NCI-H2227 treated with DMSO at 0.1 percent for 48 hours (cell line): ENCODE results near the gene PCBP3.
"Not testable (repeated sequence)": the region's sequence is repeated elsewhere in the genome, so short reads cannot be mapped to it uniquely, and the experiment has no call there.

ENCODE experiments used
- DNase-seq: peaks from one replicate; lab custom pipeline; 2025; lab: John Stamatoyannopoulos, UW

The PCBP3 gene

DNA sequence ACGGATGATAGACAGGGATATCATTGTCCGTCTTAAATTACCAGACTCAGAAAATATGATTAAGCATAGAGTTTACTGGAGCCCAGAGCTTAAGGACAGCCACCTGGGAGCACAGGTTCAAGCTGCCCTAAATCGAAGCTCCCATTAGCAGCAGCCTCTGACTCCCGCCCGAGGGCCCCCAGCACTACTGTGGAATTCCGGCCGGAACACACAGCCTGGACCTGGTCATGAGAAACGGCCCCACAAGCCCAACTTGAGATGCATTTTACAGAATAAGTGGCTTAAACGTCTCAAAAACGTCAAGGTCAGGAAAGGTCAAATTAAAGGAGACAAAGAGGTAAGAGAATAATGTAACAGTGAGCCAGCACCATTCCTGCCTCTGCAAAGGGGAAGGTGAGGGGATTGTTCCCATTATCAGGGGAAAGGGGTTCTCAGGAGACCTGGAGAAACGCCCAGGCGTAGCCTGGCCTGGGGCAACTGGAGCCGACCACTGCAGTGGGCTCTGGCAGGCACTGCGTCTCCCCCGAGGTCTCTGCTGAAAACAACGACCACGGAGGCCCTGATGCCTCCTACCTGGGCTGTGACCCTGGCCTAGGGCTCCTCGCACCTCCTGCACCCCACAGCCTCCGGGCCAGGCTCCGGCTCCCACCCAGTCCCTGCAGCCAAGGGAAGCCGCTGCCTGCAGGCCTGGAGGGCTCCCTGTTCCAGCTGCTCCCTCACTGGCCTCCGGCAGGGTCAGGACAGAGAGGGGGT lies 326.6 kb downstream of the PCBP3 start:
- no peak for DNase-seq

DNA sequence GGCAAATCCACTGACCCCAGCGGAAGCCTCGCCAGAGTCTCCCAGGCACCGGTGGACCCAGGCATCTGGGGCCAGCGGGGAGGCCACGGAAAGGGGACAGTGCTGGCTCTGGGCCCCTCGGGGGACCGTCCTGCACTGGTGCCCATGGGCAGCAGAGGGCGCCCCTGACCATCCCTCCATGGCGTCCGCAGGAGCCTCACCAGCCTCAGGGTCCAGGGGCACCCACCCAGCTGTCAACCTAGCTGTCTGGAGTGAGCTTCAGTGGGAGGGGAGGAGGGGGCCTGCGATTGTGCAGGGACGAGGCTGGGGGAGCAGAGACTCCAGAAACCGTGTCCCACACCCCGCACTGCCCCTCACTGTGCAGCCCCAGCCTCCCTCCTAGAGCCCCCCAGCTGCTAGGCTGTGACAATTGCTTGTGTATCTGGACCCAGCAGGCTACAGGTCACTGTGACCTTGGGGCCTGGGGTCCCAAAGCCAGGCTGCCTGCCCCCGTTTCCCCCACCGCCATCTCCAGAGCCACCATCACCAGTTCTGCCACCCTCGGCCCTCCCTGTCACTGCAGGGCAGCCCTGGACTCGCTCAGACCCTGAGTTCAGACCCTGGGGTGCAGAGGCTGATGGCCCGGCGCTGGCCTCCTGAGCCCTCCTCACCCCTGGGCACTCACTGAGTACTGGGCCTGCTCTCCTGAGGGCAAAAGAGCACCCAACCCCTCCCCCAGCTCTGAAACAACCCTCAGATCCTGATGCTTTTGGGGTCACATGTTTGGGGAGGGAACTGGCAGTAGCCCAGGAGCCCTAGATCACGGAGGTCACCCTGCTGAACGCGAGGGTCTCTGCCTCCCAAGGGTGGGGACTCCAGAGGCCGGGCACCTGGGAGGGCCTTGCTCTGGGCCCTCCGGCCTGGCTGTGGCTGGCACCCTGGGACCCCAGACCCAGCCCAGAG lies 327.4 kb downstream of the PCBP3 start:
- DNase-seq = no peak

- no peak for DNase-seq
These were observed 328.3 kb downstream of the PCBP3 start for GRCh38 chr21:45971616-45972352.

GRCh38 chr21:45972353-45972715 lies 328.8 kb downstream of the PCBP3 start:
- DNase-seq = no peak

DNA sequence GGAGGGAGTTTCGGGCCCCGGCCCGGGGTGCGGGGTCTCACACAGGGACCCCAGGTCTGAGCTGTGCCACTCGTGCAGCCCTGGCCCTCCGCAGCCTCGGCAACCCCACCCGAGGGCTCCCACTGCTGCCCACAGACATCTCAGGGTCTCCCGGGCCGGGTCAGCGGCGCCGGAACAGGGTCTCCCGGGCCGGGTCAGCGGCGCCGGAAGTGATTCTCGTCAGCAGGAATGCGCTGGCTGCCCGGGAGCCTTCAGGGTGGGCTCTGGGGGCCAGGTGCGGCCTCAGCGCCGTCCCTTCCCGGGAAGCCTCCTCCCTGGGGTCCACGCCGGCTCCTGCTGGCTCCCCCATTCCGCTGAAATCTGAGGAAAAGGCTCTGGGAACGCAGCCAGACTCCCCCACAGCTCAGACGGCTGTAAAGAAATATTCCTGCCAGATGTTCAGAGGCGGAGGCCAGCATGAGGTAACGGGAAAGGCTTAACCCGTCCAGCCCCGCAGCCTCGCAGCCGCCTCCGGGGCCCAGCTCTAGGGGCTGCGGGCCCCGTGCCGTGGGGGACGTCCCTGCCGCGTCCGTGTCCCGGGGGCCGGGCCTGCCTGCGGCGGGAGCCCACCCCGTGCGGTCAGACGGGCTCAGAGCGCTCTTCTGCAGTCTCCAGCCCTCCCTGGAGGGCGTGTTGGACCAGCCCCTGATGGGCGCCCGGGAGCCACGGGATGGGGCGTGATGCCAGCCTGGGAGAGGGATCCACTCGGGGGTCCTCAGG lies 329.4 kb downstream of the PCBP3 start:
- peak; percentile 54 for DNase-seq

GRCh38 chr21:45973475-45974072 lies 330.0 kb downstream of the PCBP3 start:
- peak; percentile 52 for DNase-seq

GRCh38 chr21:45974073-45975019 lies 330.8 kb downstream of the PCBP3 start:
- no peak for DNase-seq

DNA sequence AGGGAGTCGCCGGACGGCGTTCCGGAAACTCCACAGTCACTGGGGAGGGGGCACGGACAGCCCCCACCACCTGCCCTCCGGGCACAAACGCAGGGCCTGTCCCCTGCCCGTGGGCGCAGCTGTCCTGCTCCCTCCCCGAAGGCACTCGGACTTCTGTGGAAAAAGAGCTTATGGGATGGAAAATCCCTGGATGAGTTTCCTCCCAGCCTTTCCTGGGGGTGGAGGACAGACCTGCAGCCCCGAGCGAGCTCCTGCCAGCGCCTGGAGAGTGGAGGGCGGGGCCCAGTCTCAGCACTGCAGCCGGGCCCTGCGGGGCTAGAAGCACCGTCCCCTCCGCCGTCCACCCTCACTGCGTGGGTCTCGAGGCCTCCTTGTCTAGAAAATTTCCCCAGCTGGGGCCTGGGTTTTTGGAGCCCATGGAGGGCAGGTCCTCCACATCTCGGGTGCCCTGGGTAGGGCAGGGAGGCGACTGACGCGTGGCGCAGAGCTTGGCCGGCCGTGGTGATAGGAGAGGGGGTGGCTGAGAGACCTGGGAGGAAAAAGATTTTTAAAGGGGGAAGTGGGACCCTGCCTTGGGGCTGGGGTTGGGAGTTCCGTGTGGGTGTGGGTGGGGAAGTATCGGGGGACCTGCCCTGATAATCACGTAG lies 331.6 kb downstream of the PCBP3 start:
- DNase-seq = no peak

GRCh38 chr21:45975667-45976409 lies 332.3 kb downstream of the PCBP3 start:
- DNase-seq = not testable (repeated sequence)

- DNase-seq = no peak
These were observed 333.3 kb downstream of the PCBP3 start for GRCh38 chr21:45976701-45977311.

- DNase-seq = no peak
These were observed 333.9 kb downstream of the PCBP3 start for GRCh38 chr21:45977396-45977795.

- no peak for DNase-seq
These were observed 335.7 kb downstream of the PCBP3 start for GRCh38 chr21:45979141-45979631.

DNA sequence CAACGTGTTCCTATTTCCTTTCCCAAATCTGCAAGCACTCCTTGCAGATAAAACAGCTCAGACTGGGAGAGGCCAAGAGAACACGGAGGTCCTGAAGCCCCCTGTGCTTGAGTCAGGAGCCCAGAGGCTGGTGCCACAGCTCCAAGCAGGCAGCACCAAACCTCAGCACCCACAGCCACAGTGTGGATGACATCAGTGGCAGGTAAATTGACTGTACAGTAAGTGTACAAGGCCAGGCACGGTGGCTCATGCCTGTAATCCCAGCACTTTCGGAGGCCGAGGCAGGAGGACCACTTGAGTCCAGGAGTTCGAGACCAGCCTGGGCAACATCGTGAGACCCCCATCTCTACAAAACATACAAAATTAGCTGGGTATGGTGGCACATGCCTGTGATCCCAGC lies 336.1 kb downstream of the PCBP3 start:
- no peak for DNase-seq

- no peak for DNase-seq
These were observed 336.7 kb downstream of the PCBP3 start for GRCh38 chr21:45980271-45980670.

- DNase-seq = no peak
These were observed 337.2 kb downstream of the PCBP3 start for GRCh38 chr21:45980697-45981096.

DNA sequence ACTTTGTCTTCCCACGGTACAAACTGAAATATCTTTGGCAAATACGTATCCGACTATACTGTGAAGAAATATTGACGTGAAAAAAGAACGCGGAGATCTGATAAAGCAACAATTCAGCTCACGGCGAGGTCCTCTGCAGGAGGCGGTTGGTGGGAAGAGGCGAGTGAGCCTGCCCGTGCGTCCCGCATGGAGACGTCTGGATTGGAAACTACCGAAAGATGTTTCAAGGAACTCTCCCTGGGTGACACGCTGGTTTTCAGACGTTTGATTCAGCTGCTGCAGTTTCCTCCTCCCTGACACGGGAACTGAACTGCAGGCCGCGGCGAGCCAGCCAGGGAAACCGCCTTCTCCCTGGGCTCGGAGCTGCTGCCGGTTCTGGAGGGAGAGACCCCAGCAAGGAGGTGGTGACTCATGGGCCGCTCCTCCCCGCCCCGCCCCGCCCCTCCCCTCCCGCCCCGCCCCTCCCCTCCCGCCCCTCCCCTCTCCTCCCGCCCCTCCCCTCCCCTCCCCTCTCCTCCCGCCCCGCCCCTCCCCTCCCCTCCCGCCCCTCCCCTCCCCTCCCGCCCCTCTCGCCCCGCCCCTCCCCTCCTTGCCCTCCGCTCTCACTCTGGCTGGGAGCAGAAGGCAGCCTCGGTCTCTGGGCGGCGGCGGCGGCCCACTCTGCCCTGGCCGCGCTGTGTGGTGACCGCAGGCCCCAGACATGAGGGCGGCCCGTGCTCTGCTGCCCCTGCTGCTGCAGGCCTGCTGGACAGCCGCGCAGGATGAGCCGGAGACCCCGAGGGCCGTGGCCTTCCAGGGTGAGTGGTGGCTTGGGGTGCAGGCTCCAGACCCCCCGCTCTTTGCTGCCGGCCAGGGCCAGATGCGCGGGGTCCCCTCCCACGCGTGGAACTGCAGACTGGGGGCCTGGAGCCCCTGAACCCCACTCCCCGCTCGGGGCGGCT lies 337.9 kb downstream of the PCBP3 start, which contains the start of gene COL6A1:
Gene COL6A1 (plus strand): TSS at position 620 of the 941 bp plus-strand sequence. CDS start 81 bp downstream, at position 701.
- DNase-seq = peak; percentile 72
